Astrocyte (in vitro differentiated cells and primary cell): ENCODE measurements around the gene CDH13.

Source experiments
- CTCF ChIP-seq: IDR thresholded peaks from 2 replicates; pipeline ENCODE4 v1.5.1; 2011; ENCODE audit warnings: low read depth, mild to moderate bottlenecking, inconsistent platforms, low read length, moderate library complexity; ENCODE audit not compliant: insufficient read depth
- EZH2 ChIP-seq: IDR thresholded peaks from 2 replicates; pipeline ENCODE4 v1.6.1; 2012; ENCODE audit warnings: mild to moderate bottlenecking, low read length, inconsistent platforms; ENCODE audit not compliant: insufficient read depth

- TF ChIP-seq CTCF, result no peak
- TF ChIP-seq EZH2, result no peak
Observed at GRCh38 chr16:82583422-82583821, 43.3 kb upstream of the CDH13 start.
